Mesodermal cell (in vitro differentiated cells): ENCODE measurements around the gene AGPAT1.
A peak's percentile ranks its signal among the peaks of the same experiment; 100 is the strongest.
"Not testable (repeated sequence)": the region's sequence is repeated elsewhere in the genome, so short reads cannot be mapped to it uniquely, and the experiment has no call there.

Experiments
- H3K27ac ChIP-seq: 2 replicates; pipeline ENCODE4 v1.7.0; 2013; ENCODE audit warnings: mild to moderate bottlenecking, low read depth, low read length, moderate library complexity; ENCODE audit not compliant: severe bottlenecking
- H3K36me3 ChIP-seq: 2 replicates; pipeline ENCODE4 v1.7.1; 2013; ENCODE audit warnings: mild to moderate bottlenecking, low read length, moderate library complexity; ENCODE audit not compliant: control insufficient read depth, insufficient read depth
- H3K4me1 ChIP-seq: one replicate; pipeline ENCODE4 v1.7.1; 2013; ENCODE audit warnings: mild to moderate bottlenecking, low read length; ENCODE audit not compliant: insufficient read depth, control insufficient read depth, poor library complexity, severe bottlenecking
- H3K4me3 ChIP-seq: 2 replicates; pipeline ENCODE4 v1.7.0; 2013; ENCODE audit warnings: low read length, control low read depth, mild to moderate bottlenecking; ENCODE audit not compliant: insufficient read depth, poor library complexity, severe bottlenecking; ENCODE audit errors: extremely low read depth
- H3K9me3 ChIP-seq: 2 replicates; pipeline ENCODE4 v1.7.1; 2013; ENCODE audit warnings: mild to moderate bottlenecking, low read length, moderate library complexity; ENCODE audit not compliant: control insufficient read depth
- WGBS, 2 experiments: methylation state at CpG; one replicate each; pipeline ENCODE4 v1.1.5; 2013; ENCODE audit warnings: missing lambda C conversion rate in 2 of 2; ENCODE audit not compliant: insufficient coverage in 2 of 2; 5-methylcytosine and 5-hydroxymethylcytosine counted together

The AGPAT1 gene

DNA sequence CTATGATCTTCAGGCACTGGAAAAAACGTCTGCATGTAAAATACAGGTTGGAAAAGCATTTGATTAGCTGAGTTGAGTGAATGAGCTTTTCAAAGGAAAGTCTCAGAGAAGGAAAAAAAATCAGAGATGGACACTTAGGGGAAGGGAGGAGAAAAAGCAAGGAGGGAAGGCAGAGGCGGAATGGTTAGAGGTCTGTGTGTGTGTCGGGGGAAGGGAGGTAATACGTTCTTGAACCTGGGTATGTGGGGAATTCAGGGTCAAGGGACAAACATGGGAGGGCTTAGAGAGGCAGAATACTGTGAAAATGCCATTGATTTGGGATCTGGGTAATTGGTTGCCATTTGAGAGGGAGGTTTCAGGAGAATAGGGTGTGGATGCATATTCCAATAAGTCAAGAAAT lies 29.2 kb downstream of the AGPAT1 start:
- H3K4me1 ChIP-seq, result peaks cover 11% of the 10 kb centered on the region
- H3K27ac ChIP-seq, result peak overlapping the region; percentile 70
- no peaks in the 10 kb centered on the region for H3K36me3 ChIP-seq
- no peak overlapping the region for H3K4me3 ChIP-seq
- no peaks in the 10 kb centered on the region for H3K9me3 ChIP-seq
- WGBS, 2 experiments, result 38 to 40% methylated on average over 4 of the region's 4 CpGs

DNA sequence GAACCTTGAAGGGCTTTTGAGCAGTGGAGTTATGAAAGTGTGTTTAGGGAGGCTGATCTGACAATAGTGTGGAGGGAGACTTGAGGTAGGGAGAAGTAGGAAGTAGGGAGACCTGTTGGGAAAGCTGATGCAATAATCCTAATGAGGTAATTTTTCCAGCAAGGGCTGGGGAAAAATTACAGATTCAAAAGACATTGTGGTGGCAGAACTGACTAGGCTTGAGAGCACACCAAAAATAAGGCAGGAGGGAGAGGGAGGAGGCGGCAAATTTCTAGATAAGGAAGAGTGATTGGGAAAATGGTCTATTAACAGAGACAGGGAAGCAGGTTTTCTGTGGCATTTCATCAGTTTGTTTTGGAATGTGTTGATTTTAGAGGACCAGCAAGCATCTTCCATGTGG lies 29.6 kb downstream of the AGPAT1 start:
- peaks cover 11% of the 10 kb centered on the region for H3K4me1 ChIP-seq
- H3K4me3 ChIP-seq, result no peak overlapping the region
- no peaks in the 10 kb centered on the region for H3K36me3 ChIP-seq
- WGBS, 2 experiments, result 88 to 93% methylated on average over 1 of the region's 1 CpG
- peak overlapping the region; percentile 70 for H3K27ac ChIP-seq
- H3K9me3 ChIP-seq, result no peaks in the 10 kb centered on the region

DNA sequence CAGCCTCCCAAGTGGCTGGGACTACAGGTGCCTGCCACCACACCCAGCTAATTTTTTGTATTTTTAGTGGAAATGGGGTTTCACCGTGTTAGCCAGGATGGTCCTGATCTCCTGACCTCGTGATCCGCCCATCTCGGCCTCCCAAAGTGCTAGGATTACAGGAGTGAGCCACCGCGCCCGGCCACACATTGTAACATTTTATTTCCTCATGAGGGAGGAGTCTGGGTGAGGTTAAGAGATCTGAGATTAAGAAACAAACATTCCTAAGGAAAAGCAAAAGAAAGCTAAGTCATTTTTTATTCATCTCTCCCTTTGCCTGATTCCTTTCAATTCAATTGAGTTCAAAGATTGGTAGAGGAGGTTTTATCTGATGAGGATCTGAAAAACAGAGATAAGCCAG lies 31.6 kb downstream of the AGPAT1 start:
- not testable (repeated sequence) for H3K9me3 ChIP-seq, H3K4me3 ChIP-seq, H3K27ac ChIP-seq, H3K36me3 ChIP-seq
- no CpG with 5 or more reads among the region's 7 CpGs for WGBS, 2 experiments
- peaks cover 11% of the 10 kb centered on the region for H3K4me1 ChIP-seq

DNA sequence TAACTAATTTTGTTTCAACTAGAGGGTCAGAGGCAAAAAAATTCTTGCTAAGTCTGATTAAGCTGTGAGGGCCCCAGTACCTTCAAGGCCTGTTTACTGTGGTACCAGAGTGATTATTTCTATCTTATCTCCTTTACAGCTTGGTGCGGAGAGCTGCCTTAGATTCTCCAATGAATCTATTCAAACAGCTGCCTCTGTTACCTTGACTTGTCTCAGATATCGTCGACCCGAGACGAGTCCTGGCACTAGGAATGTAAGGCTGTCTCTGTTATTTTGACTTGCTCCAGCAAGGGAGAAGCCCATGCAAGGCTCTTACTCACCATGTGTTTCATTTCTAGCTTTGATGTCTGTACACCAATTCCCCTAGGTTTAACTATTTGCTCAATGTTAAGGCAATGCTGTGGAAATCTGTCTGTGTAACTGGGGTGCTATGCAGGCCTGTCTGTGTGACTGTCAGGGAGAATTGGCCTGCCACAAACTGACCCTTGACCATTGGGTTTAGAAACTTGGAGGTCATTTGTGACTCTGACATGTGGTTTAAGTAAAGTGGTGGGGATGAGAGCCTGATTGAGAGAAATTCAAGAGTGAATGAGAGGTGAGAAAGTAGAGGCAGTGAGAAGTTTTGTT lies 35.4 kb downstream of the AGPAT1 start:
- Histone ChIP-seq H3K36me3 (no peaks in the 10 kb centered on the region), H3K9me3 (no peaks in the 10 kb centered on the region), H3K4me1 (no peaks in the 10 kb centered on the region), H3K4me3 (no peak overlapping the region), H3K27ac (no peak overlapping the region)
- 87 to 97% methylated on average over 5 of the region's 5 CpGs for WGBS, 2 experiments

DNA sequence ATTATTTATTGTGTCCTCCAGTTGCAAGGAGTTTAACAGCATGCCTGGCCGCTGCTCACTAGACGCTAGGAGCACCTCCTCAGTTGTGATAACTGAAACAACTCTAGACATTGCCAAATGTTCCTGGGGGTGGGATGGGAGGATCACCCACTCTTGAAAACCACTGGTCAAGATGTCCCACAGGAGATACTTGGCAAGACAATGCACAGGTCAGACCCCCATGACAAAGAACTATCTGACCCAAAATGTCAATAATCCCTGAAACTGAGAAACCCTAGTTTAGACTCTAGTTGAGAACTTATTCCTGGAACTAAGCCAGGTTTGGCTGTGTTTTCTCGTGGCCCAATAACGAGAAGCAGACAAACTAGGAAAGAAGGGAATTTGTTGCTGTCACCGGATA lies 36.3 kb downstream of the AGPAT1 start:
- Histone ChIP-seq H3K36me3 (no peaks in the 10 kb centered on the region), H3K4me1 (no peaks in the 10 kb centered on the region), H3K27ac (no peak overlapping the region), H3K4me3 (no peak overlapping the region), H3K9me3 (no peaks in the 10 kb centered on the region)
- WGBS, 2 experiments, result 97 to 100% methylated on average over 2 to 3 of the region's 5 CpGs

DNA sequence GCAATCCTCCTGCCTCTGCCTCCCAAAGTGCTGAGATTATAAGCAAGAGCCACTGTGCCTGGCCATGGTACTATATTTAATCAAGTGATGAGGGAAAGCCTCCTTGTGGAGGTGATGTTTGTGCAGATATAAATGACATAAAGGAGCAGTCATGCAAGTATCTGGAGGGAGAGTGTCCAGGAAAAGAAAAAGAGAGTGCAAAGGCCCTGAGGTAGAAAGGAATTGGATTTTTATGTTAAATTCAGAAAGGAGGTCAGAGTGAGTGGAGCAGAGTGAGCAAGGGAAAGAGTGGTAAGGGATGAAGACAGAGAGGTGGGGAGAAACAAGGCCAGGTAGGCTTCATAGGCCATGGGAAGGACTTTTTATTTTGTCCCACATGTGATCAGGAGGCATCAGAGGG lies 38.4 kb downstream of the AGPAT1 start:
- peaks cover 3% of the 10 kb centered on the region for H3K4me1 ChIP-seq
- H3K27ac ChIP-seq, result no peak overlapping the region
- H3K9me3 ChIP-seq, result no peaks in the 10 kb centered on the region
- no peaks in the 10 kb centered on the region for H3K36me3 ChIP-seq
- no peak overlapping the region for H3K4me3 ChIP-seq

DNA sequence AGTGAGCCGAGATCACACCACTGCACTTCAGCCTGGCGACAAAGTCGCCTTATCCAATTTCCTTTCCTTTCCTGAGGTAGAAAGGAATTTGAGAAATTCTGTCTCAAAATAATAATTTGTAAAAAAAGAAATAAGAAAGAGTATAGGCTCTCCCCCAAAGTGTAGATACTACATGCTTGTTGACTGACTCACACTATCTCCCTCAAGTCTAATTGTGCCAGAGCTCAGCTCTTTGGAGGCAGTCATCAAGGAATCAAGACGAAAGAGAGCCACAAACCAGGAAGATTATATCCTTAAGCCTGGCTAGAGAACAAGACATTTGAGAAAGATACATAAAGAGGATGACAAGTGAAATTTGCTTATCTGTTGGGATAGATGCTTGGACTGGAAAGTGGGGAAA lies 42.1 kb downstream of the AGPAT1 start:
- H3K4me1 ChIP-seq, result peaks cover 11% of the 10 kb centered on the region
- H3K4me3 ChIP-seq, result no peak overlapping the region
- 86% methylated on average over 4 of the region's 4 CpGs; no CpG with 5 or more reads in 1 of the 2 experiments for WGBS, 2 experiments
- H3K36me3 ChIP-seq, result no peaks in the 10 kb centered on the region
- no peak overlapping the region for H3K27ac ChIP-seq
- no peaks in the 10 kb centered on the region for H3K9me3 ChIP-seq

DNA sequence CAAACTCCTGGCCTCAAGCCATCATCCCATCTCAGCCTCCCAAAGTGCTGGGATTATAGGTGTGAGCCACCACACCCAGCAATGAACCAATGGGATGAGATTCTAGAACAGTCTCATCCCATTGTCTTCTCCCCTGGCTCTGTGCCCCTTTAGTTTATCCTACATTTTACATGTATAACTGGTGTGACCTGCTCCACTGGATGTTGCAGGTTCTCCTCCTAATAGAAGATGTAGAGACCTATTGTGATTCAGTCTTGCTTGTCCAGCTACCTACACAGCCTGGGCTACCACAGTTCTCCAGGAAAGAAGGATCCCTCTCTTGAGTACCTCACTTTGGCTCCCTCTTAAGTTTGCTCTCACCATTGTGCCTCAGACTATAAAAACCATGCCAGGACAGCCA lies 43.8 kb downstream of the AGPAT1 start:
- Histone ChIP-seq H3K9me3 (no peaks in the 10 kb centered on the region), H3K27ac (no peak overlapping the region), H3K36me3 (no peaks in the 10 kb centered on the region), H3K4me3 (no peak overlapping the region), H3K4me1 (peaks cover 15% of the 10 kb centered on the region)

DNA sequence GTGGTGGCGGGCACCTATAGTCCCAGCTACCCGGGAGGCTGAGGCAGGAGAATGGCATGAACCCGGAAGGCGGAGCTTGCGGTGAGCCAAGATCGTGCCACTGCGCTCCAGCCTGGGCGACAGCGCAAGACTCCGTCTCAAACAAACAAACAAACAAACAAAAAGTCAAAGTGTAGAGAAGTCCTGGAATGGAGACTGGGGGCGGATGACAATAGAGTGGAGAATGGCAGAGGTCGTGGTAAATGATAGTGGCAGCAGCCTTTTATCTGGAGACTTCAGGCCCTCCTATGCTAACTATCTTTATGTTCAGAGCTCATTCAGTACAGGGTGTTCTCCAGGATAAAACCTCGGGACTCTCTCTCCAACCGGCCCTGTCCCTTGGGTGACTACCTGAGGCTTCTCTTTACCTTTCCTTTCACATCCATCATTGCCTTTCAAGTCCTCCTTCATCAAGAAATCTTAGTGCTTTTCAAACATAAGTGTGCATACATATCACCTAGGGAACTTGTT lies 44.4 kb downstream of the AGPAT1 start:
- 93% methylated on average over 4 to 8 of the region's 14 CpGs for WGBS, 2 experiments
- H3K9me3 ChIP-seq, result no peaks in the 10 kb centered on the region

DNA sequence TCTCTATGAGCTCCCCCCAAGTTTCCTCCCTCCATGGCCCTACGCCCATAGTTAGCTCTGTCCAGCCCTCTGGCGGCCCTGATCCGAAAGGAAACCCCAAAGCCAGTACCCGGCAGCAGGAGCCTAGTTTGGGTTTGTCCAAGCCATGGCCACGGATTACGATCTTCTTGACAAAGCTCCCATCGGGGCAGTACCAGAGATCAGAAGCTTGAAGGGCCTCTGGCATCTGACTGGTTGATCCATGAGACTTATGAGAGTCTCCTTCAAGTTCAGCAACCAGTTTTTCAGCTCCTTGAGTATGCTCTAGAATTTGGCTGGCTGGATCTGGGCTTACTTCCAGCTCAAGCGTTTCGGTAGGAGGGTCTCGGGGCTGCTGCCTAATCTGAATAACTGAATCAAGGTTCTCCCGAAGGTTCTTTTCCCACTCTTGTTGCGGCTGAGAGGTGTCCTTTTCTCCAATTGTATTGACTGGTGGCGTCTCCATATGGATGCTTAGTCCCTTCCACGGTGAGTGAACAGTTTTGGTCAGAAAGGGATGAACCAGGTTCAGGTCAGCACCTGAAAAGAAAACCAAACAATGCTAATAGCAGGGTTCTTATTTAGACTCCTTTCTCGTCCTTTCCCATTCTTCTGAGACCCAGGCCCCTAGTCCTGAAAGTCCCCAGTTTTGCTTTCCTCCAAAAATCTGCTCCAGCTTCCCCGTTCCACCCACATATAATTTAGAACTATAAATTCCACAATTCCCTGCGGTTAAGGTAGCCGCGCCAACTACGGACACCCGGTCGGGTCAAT lies 46.4 kb downstream of the AGPAT1 start:
- Histone ChIP-seq H3K4me1 (peaks cover 20% of the 10 kb centered on the region), H3K4me3 (peak overlapping the region; percentile 76), H3K27ac (peak overlapping the region; percentile 43), H3K36me3 (peaks cover 20% of the 10 kb centered on the region), H3K9me3 (no peaks in the 10 kb centered on the region)
- 45 to 48% methylated on average over 20 to 21 of the region's 22 CpGs for WGBS, 2 experiments

More for the DNA sequence above, 44.4 kb downstream of the AGPAT1 start:
- peaks cover 20% of the 10 kb centered on the region for H3K4me1 ChIP-seq
- peaks cover 2% of the 10 kb centered on the region for H3K36me3 ChIP-seq
- H3K27ac ChIP-seq, result no peak overlapping the region
- H3K4me3 ChIP-seq, result no peak overlapping the region

DNA sequence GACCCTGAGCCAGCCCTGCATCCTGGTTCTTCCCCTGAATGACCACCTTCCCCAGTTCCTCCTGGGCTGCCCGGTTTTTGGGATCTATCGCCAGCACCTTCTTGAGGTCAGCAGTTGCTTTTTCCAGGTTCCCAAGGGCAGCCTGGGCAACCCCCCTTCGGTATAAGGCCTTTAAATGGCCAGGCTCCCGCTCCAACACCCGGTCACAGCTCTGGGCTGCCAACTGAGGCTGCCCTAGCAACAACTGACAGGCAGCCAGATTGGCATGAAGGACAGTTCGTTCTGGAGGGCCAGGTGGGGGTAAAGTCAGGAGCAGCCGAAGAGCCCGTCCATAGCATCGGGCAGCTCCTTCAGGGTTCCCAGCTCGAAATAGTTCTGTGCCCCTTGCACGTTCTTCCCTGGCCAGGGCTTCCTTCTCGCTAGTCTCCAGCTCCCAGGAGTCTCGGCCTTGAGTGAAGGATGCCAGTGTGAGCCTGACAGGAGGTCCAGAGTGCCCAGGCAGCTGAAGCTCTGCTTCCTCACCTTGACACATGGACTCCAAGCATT lies 47.1 kb downstream of the AGPAT1 start:
- Histone ChIP-seq H3K4me1 (peaks cover 17% of the 10 kb centered on the region), H3K36me3 (peaks cover 25% of the 10 kb centered on the region), H3K9me3 (no peaks in the 10 kb centered on the region), H3K27ac (peak overlapping the region; percentile 18), H3K4me3 (peak overlapping the region; percentile 5)
- 86 to 89% methylated on average over 11 to 13 of the region's 13 CpGs for WGBS, 2 experiments
